ENCODE results near the gene GIMAP1. TPM values are rescaled to one million over a fixed set of nuclear protein-coding genes. Genes with fewer than 3 reads are reported as not detected.

GIMAP1 gene
- total RNA-seq, 6 experiments from 2014 or later = not detected

- no peak overlapping the region for H3K27ac Mint-ChIP-seq
- TF ChIP-seq CTCF (IDR thresholded peaks at IDR 0.05) = no peak
- no peaks in the 10 kb centered on the region for H3K27me3 Mint-ChIP-seq (ENCODE audit: insufficient read depth)
- H3K4me1 Mint-ChIP-seq (ENCODE audit: low read depth) = no peaks in the 10 kb centered on the region
- no peak for DNase-seq
- H3K36me3 Mint-ChIP-seq (ENCODE audit: low read depth) = no peaks in the 10 kb centered on the region
- no peak overlapping the region for H3K4me3 Mint-ChIP-seq
- peaks cover 52% of the 10 kb centered on the region for H3K9me3 Mint-ChIP-seq
Measured at GRCh38 chr7:150728011-150728410, 11.6 kb downstream of the GIMAP1 start.

GRCh38 chr7:150728609-150729008 lies 12.2 kb downstream of the GIMAP1 start:
- H3K27ac Mint-ChIP-seq = no peak overlapping the region
- peaks cover 46% of the 10 kb centered on the region for H3K9me3 Mint-ChIP-seq
- no peaks in the 10 kb centered on the region for H3K27me3 Mint-ChIP-seq (ENCODE audit: insufficient read depth)
- no peaks in the 10 kb centered on the region for H3K4me1 Mint-ChIP-seq (ENCODE audit: low read depth)
- no peak for TF ChIP-seq CTCF (IDR thresholded peaks at IDR 0.05)
- no peak overlapping the region for H3K4me3 Mint-ChIP-seq
- DNase-seq = no peak
- no peaks in the 10 kb centered on the region for H3K36me3 Mint-ChIP-seq (ENCODE audit: low read depth)

- Mint-ChIP-seq H3K27ac (no peak overlapping the region), H3K27me3 (ENCODE audit: insufficient read depth) (no peaks in the 10 kb centered on the region; the same call in 1 of the 2 replicates), H3K4me1 (ENCODE audit: low read depth) (no peaks in the 10 kb centered on the region)
Measured at GRCh38 chr7:150731916-150732315, 15.5 kb downstream of the GIMAP1 start.

GRCh38 chr7:150732786-150733481 lies 16.5 kb downstream of the GIMAP1 start:
- H3K4me3 Mint-ChIP-seq = no peak overlapping the region
- DNase-seq = no peak
- no peaks in the 10 kb centered on the region for H3K4me1 Mint-ChIP-seq (ENCODE audit: low read depth)
- peaks cover 35% of the 10 kb centered on the region for H3K9me3 Mint-ChIP-seq
- no peaks in the 10 kb centered on the region for H3K36me3 Mint-ChIP-seq (ENCODE audit: low read depth)
- H3K27ac Mint-ChIP-seq = no peak overlapping the region
- no peak for TF ChIP-seq CTCF (IDR thresholded peaks at IDR 0.05)
- no peaks in the 10 kb centered on the region; the same call in 1 of the 2 replicates for H3K27me3 Mint-ChIP-seq (ENCODE audit: insufficient read depth)

More at GRCh38 chr7:150731916-150732315, 15.5 kb downstream of the GIMAP1 start:
- TF ChIP-seq CTCF (IDR thresholded peaks at IDR 0.05) = no peak
- Mint-ChIP-seq H3K9me3 (peaks cover 41% of the 10 kb centered on the region), H3K4me3 (no peak overlapping the region), H3K36me3 (ENCODE audit: low read depth) (no peaks in the 10 kb centered on the region)
- no peak for DNase-seq

- H3K36me3 Mint-ChIP-seq (ENCODE audit: low read depth) = no peaks in the 10 kb centered on the region; the same call in 1 of the 2 replicates
- no peaks in the 10 kb centered on the region; the same call in 1 of the 2 replicates for H3K27me3 Mint-ChIP-seq (ENCODE audit: insufficient read depth)
- no peak for TF ChIP-seq CTCF (IDR thresholded peaks at IDR 0.05)
- no peak for DNase-seq
- no peak overlapping the region for H3K4me3 Mint-ChIP-seq
- peaks cover 35% of the 10 kb centered on the region for H3K9me3 Mint-ChIP-seq
- no peak overlapping the region for H3K27ac Mint-ChIP-seq
- no peaks in the 10 kb centered on the region for H3K4me1 Mint-ChIP-seq (ENCODE audit: low read depth)
Measured at GRCh38 chr7:150733482-150734095, 17.2 kb downstream of the GIMAP1 start.
